H1 (cell line): ENCODE measurements around the gene PTPRF. TPM values are rescaled to one million over a fixed set of nuclear protein-coding genes. Genes with fewer than 3 reads are reported as not detected.

Experiments
- CEBPB ChIP-seq: IDR thresholded peaks from 2 replicates; pipeline ENCODE4 v1.6.1; 2012; ENCODE audit warnings: low read depth, low read length
- CREB1 ChIP-seq: IDR thresholded peaks from 2 replicates; pipeline ENCODE4 v1.6.1; 2012; ENCODE audit warnings: inconsistent platforms
- KDM4A ChIP-seq: IDR thresholded peaks from one replicate; pipeline ENCODE4 v1.7.1; 2012; ENCODE audit warnings: low read depth, mild to moderate bottlenecking, moderate library complexity, low read length, inconsistent platforms; ENCODE audit not compliant: severe bottlenecking
- RFX5 ChIP-seq: IDR thresholded peaks from 2 replicates; pipeline ENCODE4 v1.6.1; 2011; ENCODE audit warnings: low read depth, low read length, improper control_type of control experiment, borderline replicate concordance
- polyA plus RNA-seq, 7 experiments: library from polyadenylated mRNA; depleted of rRNA in 3 of 7; stranded (reverse) in 5 of 7; unstranded in 2 of 7; fragments of >200 nt in 5 of 7; fragments of 200-250 nt in 2 of 7; gene quantifications; 1 replicate in 5 of 7; 2 replicates in 1 of 7; 4 replicates in 1 of 7; pipeline versions ENCODE4 v1.2.1 to v1.2.3, GENCODE V29; 2011 to 2013; ENCODE audit warnings: missing spikeins in 2 of 7, mixed read lengths in 2 of 7
- total RNA-seq: library from RNA; stranded (reverse); fragmentation: NEBNext Ultra II Directional; extraction: Animal tissue kit (Norgen Biotek cat#: 25700); gene quantifications from 2 replicates; pipeline ENCODE4 v1.2.1, GENCODE V29; 2021
- TF ChIP-seq, protein P1 (sequence below): fragments of 300-600 bp; sonication (generic); IDR thresholded peaks from 2 replicates; pipeline ENCODE4 v1.7.1; 2012; ENCODE audit warnings: low read length, moderate library complexity, mild to moderate bottlenecking, inconsistent platforms; ENCODE audit not compliant: insufficient replicate concordance

PTPRF gene
- total and polyA plus RNA-seq, 2 of the 8 experiments (the other 6 are each of a cell fraction or from before 2014, with no cell fraction given), result 136 to 231 TPM

DNA sequence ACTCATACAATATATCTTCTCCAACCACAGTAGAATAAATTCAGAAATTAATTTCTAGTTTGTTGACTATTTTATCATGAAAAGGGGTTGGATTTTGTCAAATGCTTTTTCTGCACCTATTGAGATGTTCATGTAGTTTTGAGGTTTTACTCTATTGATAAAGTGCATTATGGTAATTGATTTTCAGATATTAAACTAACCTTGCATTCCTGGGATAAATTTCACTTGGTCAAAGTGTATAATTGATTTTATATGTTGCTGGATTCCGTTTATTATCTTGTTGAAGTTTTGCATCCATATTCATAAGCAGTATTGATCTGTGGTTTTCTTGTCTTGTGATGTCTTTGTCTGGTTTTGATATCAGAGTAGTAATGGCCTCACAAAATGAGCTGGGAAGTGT, 42.5 kb upstream of the PTPRF start (continued):
- TF ChIP-seq, protein P1, sequence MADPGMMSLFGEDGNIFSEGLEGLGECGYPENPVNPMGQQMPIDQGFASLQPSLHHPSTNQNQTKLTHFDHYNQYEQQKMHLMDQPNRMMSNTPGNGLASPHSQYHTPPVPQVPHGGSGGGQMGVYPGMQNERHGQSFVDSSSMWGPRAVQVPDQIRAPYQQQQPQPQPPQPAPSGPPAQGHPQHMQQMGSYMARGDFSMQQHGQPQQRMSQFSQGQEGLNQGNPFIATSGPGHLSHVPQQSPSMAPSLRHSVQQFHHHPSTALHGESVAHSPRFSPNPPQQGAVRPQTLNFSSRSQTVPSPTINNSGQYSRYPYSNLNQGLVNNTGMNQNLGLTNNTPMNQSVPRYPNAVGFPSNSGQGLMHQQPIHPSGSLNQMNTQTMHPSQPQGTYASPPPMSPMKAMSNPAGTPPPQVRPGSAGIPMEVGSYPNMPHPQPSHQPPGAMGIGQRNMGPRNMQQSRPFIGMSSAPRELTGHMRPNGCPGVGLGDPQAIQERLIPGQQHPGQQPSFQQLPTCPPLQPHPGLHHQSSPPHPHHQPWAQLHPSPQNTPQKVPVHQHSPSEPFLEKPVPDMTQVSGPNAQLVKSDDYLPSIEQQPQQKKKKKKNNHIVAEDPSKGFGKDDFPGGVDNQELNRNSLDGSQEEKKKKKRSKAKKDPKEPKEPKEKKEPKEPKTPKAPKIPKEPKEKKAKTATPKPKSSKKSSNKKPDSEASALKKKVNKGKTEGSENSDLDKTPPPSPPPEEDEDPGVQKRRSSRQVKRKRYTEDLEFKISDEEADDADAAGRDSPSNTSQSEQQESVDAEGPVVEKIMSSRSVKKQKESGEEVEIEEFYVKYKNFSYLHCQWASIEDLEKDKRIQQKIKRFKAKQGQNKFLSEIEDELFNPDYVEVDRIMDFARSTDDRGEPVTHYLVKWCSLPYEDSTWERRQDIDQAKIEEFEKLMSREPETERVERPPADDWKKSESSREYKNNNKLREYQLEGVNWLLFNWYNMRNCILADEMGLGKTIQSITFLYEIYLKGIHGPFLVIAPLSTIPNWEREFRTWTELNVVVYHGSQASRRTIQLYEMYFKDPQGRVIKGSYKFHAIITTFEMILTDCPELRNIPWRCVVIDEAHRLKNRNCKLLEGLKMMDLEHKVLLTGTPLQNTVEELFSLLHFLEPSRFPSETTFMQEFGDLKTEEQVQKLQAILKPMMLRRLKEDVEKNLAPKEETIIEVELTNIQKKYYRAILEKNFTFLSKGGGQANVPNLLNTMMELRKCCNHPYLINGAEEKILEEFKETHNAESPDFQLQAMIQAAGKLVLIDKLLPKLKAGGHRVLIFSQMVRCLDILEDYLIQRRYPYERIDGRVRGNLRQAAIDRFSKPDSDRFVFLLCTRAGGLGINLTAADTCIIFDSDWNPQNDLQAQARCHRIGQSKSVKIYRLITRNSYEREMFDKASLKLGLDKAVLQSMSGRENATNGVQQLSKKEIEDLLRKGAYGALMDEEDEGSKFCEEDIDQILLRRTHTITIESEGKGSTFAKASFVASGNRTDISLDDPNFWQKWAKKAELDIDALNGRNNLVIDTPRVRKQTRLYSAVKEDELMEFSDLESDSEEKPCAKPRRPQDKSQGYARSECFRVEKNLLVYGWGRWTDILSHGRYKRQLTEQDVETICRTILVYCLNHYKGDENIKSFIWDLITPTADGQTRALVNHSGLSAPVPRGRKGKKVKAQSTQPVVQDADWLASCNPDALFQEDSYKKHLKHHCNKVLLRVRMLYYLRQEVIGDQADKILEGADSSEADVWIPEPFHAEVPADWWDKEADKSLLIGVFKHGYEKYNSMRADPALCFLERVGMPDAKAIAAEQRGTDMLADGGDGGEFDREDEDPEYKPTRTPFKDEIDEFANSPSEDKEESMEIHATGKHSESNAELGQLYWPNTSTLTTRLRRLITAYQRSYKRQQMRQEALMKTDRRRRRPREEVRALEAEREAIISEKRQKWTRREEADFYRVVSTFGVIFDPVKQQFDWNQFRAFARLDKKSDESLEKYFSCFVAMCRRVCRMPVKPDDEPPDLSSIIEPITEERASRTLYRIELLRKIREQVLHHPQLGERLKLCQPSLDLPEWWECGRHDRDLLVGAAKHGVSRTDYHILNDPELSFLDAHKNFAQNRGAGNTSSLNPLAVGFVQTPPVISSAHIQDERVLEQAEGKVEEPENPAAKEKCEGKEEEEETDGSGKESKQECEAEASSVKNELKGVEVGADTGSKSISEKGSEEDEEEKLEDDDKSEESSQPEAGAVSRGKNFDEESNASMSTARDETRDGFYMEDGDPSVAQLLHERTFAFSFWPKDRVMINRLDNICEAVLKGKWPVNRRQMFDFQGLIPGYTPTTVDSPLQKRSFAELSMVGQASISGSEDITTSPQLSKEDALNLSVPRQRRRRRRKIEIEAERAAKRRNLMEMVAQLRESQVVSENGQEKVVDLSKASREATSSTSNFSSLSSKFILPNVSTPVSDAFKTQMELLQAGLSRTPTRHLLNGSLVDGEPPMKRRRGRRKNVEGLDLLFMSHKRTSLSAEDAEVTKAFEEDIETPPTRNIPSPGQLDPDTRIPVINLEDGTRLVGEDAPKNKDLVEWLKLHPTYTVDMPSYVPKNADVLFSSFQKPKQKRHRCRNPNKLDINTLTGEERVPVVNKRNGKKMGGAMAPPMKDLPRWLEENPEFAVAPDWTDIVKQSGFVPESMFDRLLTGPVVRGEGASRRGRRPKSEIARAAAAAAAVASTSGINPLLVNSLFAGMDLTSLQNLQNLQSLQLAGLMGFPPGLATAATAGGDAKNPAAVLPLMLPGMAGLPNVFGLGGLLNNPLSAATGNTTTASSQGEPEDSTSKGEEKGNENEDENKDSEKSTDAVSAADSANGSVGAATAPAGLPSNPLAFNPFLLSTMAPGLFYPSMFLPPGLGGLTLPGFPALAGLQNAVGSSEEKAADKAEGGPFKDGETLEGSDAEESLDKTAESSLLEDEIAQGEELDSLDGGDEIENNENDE, result no peak
- TF ChIP-seq RFX5 (no peak), CREB1 (no peak), CEBPB (no peak), KDM4A (no peak)
